ENCODE data around the gene RGS8. TPM values are rescaled to one million over a fixed set of nuclear protein-coding genes. Genes with fewer than 3 reads are reported as not detected.

RGS8 gene
- total RNA-seq, 1 experiment from 2014 or later: 0.66 TPM

- TF ChIP-seq E2F1 (CRISPR knock-in tag; IDR thresholded peaks at IDR 0.05) (no peak), ETV6 (CRISPR knock-in tag; IDR thresholded peaks at IDR 0.05) (no peak), PRRX2 (CRISPR knock-in tag; IDR thresholded peaks at IDR 0.05) (no peak)
Observed at GRCh38 chr1:182690886-182691443, 6.6 kb upstream of the RGS8 start (continued).

- POLR2A ChIA-PET: interaction anchor here (0.8 kb wide), 1 partner anchor 93 kb away, joined by 3 read pairs; no protein-coding TSS in a partner anchor
- CTCF ChIA-PET: interaction anchor here (1.7 kb wide), 1 partner anchor 12 kb away, joined by 6 read pairs; no protein-coding TSS in a partner anchor
- H3K9me3 Mint-ChIP-seq: peaks cover 27% of the 10 kb centered on the region
Observed at GRCh38 chr1:182688436-182689205, 4.2 kb upstream of the RGS8 start.

More at GRCh38 chr1:182688436-182689205, 4.2 kb upstream of the RGS8 start:
- H3K27me3 Mint-ChIP-seq (ENCODE audit: low read depth): peaks cover 7% of the 10 kb centered on the region
- H3K36me3 Mint-ChIP-seq: peaks cover 11% of the 10 kb centered on the region
- no peak for ATAC-seq
- H3K4me3 Mint-ChIP-seq: no peak overlapping the region
- no peak for TF ChIP-seq ZNF219 (CRISPR knock-in tag; IDR thresholded peaks at IDR 0.05; ENCODE audit: borderline replicate concordance)
- no peak for TF ChIP-seq NR1H2 (CRISPR knock-in tag; IDR thresholded peaks at IDR 0.05)
- no peak for TF ChIP-seq MYBL2 (CRISPR knock-in tag; IDR thresholded peaks at IDR 0.05)
- TF ChIP-seq ETV6 (CRISPR knock-in tag; IDR thresholded peaks at IDR 0.05): no peak
- no peak for TF ChIP-seq ATF2 (CRISPR knock-in tag; IDR thresholded peaks at IDR 0.05; ENCODE audit: borderline replicate concordance, low read depth)
- no peak for TF ChIP-seq GTF2I (CRISPR knock-in tag; conservative IDR thresholded peaks at IDR 0.05)
- TF ChIP-seq E2F4 (CRISPR knock-in tag; IDR thresholded peaks at IDR 0.05; ENCODE audit: borderline replicate concordance, low read depth): no peak
- TF ChIP-seq ZSCAN18 (CRISPR knock-in tag; IDR thresholded peaks at IDR 0.05): no peak
- TF ChIP-seq IRF1 (CRISPR knock-in tag; IDR thresholded peaks at IDR 0.05): no peak
- TF ChIP-seq JUN (CRISPR knock-in tag; IDR thresholded peaks at IDR 0.05): no peak
- TF ChIP-seq NFYB (CRISPR knock-in tag; conservative IDR thresholded peaks at IDR 0.05; ENCODE audit: low read depth): no peak
- no peak for TF ChIP-seq ZNF396 (CRISPR knock-in tag; IDR thresholded peaks at IDR 0.05; ENCODE audit: borderline replicate concordance)
- no peak for TF ChIP-seq TEAD1 (CRISPR knock-in tag; IDR thresholded peaks at IDR 0.05)
- TF ChIP-seq MLX (CRISPR knock-in tag; IDR thresholded peaks at IDR 0.05): no peak
- TF ChIP-seq KAT7 (CRISPR knock-in tag; IDR thresholded peaks at IDR 0.05; ENCODE audit: borderline replicate concordance): no peak
- TF ChIP-seq PRRX2 (CRISPR knock-in tag; IDR thresholded peaks at IDR 0.05): no peak
- DNase-seq (ENCODE audit: low spot score): no peak
- peaks cover 3% of the 10 kb centered on the region for H3K4me1 Mint-ChIP-seq
- no peak overlapping the region for H3K27ac Mint-ChIP-seq

Measured in WTC11 (cell line).